Esophagus muscularis mucosa (tissue), 4 donors: Measurements from ENCODE around the gene DNER. TPM values are rescaled to one million over a fixed set of nuclear protein-coding genes. Genes with fewer than 3 reads are reported as not detected.

Experiments used
- DNase-seq: peaks from one replicate; pipeline ENCODE4 v3.0.0-alpha.2; 2017; ENCODE audit errors: extremely low spot score
- H3K27ac ChIP-seq, 4 donors: fragments of 200-600 bp; sonication (generic); replicated peaks in 1 of 4; 1 replicate in 3 of 4; 2 replicates in 1 of 4; pipeline ENCODE4 v1.5.1; 2016 to 2019; ENCODE audit warnings: mild to moderate bottlenecking in 1 of 4
- H3K27me3 ChIP-seq, 4 donors: fragments of 200-600 bp; sonication (generic); one replicate each; pipeline versions ENCODE4 v1.5.1 to v1.6.0; 2016 to 2019
- H3K36me3 ChIP-seq, 4 donors: fragments of 200-600 bp; sonication (generic); one replicate each; pipeline ENCODE4 v1.5.1; 2016 to 2019
- H3K4me1 ChIP-seq, 4 donors: fragments of 200-600 bp; sonication (generic); one replicate each; pipeline ENCODE4 v1.5.1; 2016 to 2019
- H3K4me3 ChIP-seq, 4 donors: fragments of 200-600 bp; sonication (generic); 1 replicate in 2 of 4; 2 replicates in 2 of 4; pipeline ENCODE4 v1.5.1; 2016 to 2019; ENCODE audit warnings: mild to moderate bottlenecking in 4 of 4, moderate library complexity in 1 of 4
- H3K9me3 ChIP-seq, 4 donors: fragments of 200-600 bp; sonication (generic); 1 replicate in 3 of 4; 2 replicates in 1 of 4; pipeline ENCODE4 v1.5.1; 2016 to 2019
- CTCF ChIP-seq, 3 experiments: fragments of 200-600 bp in 2 of 3; fragments of 450-650 bp in 1 of 3; sonication (generic) in 2 of 3; IDR thresholded peaks; one replicate each; pipeline ENCODE4 v1.5.1; 2017 to 2019; ENCODE audit warnings: antibody characterized with exemption in 3 of 3, mild to moderate bottlenecking in 2 of 3, moderate library complexity in 1 of 3
- EP300 ChIP-seq: sonication (generic); formaldehyde crosslinking; IDR thresholded peaks from one replicate; pipeline ENCODE4 v1.6.1; 2017; ENCODE audit warnings: antibody characterized with exemption
- POLR2A ChIP-seq: fragments of 450-650 bp; IDR thresholded peaks from one replicate; pipeline ENCODE4 v1.6.1; 2017; ENCODE audit warnings: antibody characterized with exemption, moderate library complexity, mild to moderate bottlenecking, low read depth
- POLR2AphosphoS5 ChIP-seq, 2 donors: sonication (generic); formaldehyde crosslinking; IDR thresholded peaks; one replicate each; pipeline ENCODE4 v1.6.1; 2017; ENCODE audit warnings: antibody characterized with exemption in 2 of 2
- WGBS: methylation state at CpG from one replicate; pipeline ENCODE4 v1.1.5; 2018; 5-methylcytosine and 5-hydroxymethylcytosine counted together
- intact Hi-C: fragments of 100-400 bp; cut with DNase I; formaldehyde crosslinking; loops from one replicate; pipeline ENCODE4 v1.15.1; 2023
- total RNA-seq, 4 donors: library from RNA; depleted of rRNA; stranded (reverse); fragments of >200 nt; gene quantifications; one replicate each; pipeline versions ENCODE4 v1.1.0 to v1.2.1, GENCODE V29; 2016

DNER gene
- total RNA-seq, 4 donors from 2014 or later = 2.9 to 5.3 (median 4.6) TPM

- peaks cover 0 to 13% (median 0%) of the 10 kb centered on the region in 4 donors for H3K27me3 ChIP-seq
- H3K4me3 ChIP-seq = no peak overlapping the region
- H3K27ac ChIP-seq = no peak overlapping the region
- H3K36me3 ChIP-seq = no peaks in the 10 kb centered on the region
- no peaks in the 10 kb centered on the region for H3K9me3 ChIP-seq
- peak; percentile 57 for DNase-seq
- TF ChIP-seq CTCF (IDR thresholded peaks at IDR 0.05) = no peak
- no peak for TF ChIP-seq EP300
- TF ChIP-seq POLR2A = no peak
- no peak for TF ChIP-seq POLR2AphosphoS5 (IDR thresholded peaks at IDR 0.05)
- no peaks in the 10 kb centered on the region for H3K4me1 ChIP-seq
- 88% methylated on average over 7 of the region's 7 CpGs for WGBS
- intact Hi-C loops = no loop called here
Measured at GRCh38 chr2:229688141-229688540, 26.2 kb downstream of the DNER start.

- TF ChIP-seq POLR2A = no peak
- TF ChIP-seq EP300 = no peak
- no peak for TF ChIP-seq POLR2AphosphoS5 (IDR thresholded peaks at IDR 0.05)
- no peak for TF ChIP-seq CTCF (IDR thresholded peaks at IDR 0.05)
- WGBS = 83% methylated on average over 6 of the region's 6 CpGs
- Histone ChIP-seq H3K36me3 (no peaks in the 10 kb centered on the region), H3K4me1 (no peaks in the 10 kb centered on the region), H3K27me3 (peaks cover 0 to 14% (median 0%) of the 10 kb centered on the region in 4 donors), H3K9me3 (no peaks in the 10 kb centered on the region), H3K27ac (no peak overlapping the region), H3K4me3 (no peak overlapping the region)
- DNase-seq = peak; percentile 86
- intact Hi-C loops = no loop called here
Measured at GRCh38 chr2:229686122-229686919, 28.0 kb downstream of the DNER start.

- Histone ChIP-seq H3K9me3 (no peaks in the 10 kb centered on the region), H3K4me1 (no peaks in the 10 kb centered on the region), H3K27ac (no peak overlapping the region), H3K27me3 (peaks cover 0 to 20% (median 0%) of the 10 kb centered on the region in 4 donors), H3K36me3 (no peaks in the 10 kb centered on the region), H3K4me3 (no peak overlapping the region)
- TF ChIP-seq POLR2A (no peak), CTCF (IDR thresholded peaks at IDR 0.05) (no peak), EP300 (no peak), POLR2AphosphoS5 (IDR thresholded peaks at IDR 0.05) (no peak)
- DNase-seq = no peak
- intact Hi-C loops = no loop called here
- 79% methylated on average over 6 of the region's 6 CpGs for WGBS
Measured at GRCh38 chr2:229684942-229685562, 29.3 kb downstream of the DNER start.

GRCh38 chr2:229679393-229680125, 34.8 kb downstream of the DNER start:
- WGBS = 71% methylated on average over 4 of the region's 4 CpGs
- DNase-seq = no peak

More at GRCh38 chr2:229679393-229680125, 34.8 kb downstream of the DNER start:
- Histone ChIP-seq H3K9me3 (no peaks in the 10 kb centered on the region), H3K27me3 (peaks cover 0 to 30% (median 0%) of the 10 kb centered on the region in 4 donors), H3K4me3 (no peak overlapping the region), H3K36me3 (no peaks in the 10 kb centered on the region), H3K4me1 (no peaks in the 10 kb centered on the region), H3K27ac (no peak overlapping the region)
- TF ChIP-seq CTCF (IDR thresholded peaks at IDR 0.05) (no peak), POLR2A (no peak), POLR2AphosphoS5 (IDR thresholded peaks at IDR 0.05) (no peak)
- intact Hi-C loops = no loop called here
